ENCODE measurements around the gene CWC22. TPM values are rescaled to one million over a fixed set of nuclear protein-coding genes. Genes with fewer than 3 reads are reported as not detected.

CWC22 gene
- total and polyA plus RNA-seq, 2 of the 13 experiments (the other 11 are each of a cell fraction or from before 2014, with no cell fraction given): 5.7 to 29.2 TPM

DNA sequence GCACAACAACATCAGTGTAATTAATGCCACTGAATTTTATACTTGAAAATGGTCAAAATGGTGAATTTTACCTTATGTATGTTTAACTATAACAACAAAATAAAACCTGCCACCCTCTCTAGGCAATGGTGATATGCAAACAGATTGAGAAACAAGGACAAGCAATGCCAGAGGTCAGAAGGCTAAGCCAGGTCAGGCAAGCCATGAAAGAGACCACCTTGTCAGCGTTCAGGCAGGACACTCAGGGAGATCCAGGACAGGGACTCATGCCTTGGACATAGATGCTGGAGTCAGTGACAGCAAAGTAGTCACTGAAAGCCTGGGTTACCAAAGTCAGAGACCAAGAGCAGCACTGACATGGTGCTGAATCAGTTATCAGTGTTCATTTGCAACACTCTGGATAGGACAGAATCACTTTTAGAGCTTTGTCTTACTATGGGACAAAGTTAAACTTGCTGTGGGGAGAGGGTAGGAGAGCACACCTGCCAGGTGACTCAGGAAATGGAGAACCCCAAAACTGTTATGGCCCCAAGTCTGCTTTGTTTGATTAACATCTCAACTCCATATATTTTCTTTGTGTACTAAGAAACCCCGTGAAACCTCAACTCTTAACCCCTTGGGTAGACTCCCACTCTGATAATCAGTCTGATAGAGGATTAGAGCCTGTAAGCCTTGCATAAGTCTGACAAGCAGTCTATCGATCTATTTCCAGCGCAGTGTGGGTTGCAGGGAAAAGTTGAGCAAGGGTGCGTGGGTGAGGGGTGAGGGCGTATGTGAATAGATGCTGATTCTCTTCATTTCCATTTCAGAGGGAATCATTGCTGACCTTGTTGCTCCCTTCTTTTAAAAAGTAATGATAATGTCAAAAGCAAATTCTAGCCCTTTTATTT, 97.0 kb downstream of the CWC22 start:
- BruUV-seq (replicated peaks): no TSS peak
- TF ChIP-seq PTBP1 (IDR thresholded peaks at IDR 0.05; ENCODE audit: low read depth, low read length, poor library complexity, severe bottlenecking) (no peak), ZNF703 (CRISPR knock-in tag; IDR thresholded peaks at IDR 0.05; ENCODE audit: borderline replicate concordance) (no peak), STAG1 (CRISPR knock-in tag; IDR thresholded peaks at IDR 0.05) (no peak), CEBPB (IDR thresholded peaks at IDR 0.05; ENCODE audit: borderline replicate concordance, low read depth, low read length) (peak; percentile 47; the same call in 1 of the 2 replicates)
- TF ChIP-seq, protein P1, sequence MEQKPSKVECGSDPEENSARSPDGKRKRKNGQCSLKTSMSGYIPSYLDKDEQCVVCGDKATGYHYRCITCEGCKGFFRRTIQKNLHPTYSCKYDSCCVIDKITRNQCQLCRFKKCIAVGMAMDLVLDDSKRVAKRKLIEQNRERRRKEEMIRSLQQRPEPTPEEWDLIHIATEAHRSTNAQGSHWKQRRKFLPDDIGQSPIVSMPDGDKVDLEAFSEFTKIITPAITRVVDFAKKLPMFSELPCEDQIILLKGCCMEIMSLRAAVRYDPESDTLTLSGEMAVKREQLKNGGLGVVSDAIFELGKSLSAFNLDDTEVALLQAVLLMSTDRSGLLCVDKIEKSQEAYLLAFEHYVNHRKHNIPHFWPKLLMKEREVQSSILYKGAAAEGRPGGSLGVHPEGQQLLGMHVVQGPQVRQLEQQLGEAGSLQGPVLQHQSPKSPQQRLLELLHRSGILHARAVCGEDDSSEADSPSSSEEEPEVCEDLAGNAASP (CRISPR knock-in tag; IDR thresholded peaks at IDR 0.05; ENCODE audit: borderline replicate concordance): 0 out of 2 replicates have a peak, but pooled peaks have one; percentile 11
- TF ChIP-seq, protein P2, sequence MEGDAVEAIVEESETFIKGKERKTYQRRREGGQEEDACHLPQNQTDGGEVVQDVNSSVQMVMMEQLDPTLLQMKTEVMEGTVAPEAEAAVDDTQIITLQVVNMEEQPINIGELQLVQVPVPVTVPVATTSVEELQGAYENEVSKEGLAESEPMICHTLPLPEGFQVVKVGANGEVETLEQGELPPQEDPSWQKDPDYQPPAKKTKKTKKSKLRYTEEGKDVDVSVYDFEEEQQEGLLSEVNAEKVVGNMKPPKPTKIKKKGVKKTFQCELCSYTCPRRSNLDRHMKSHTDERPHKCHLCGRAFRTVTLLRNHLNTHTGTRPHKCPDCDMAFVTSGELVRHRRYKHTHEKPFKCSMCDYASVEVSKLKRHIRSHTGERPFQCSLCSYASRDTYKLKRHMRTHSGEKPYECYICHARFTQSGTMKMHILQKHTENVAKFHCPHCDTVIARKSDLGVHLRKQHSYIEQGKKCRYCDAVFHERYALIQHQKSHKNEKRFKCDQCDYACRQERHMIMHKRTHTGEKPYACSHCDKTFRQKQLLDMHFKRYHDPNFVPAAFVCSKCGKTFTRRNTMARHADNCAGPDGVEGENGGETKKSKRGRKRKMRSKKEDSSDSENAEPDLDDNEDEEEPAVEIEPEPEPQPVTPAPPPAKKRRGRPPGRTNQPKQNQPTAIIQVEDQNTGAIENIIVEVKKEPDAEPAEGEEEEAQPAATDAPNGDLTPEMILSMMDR (CRISPR knock-in tag; IDR thresholded peaks at IDR 0.05): no peak
- no peak for FAIRE-seq
- POLR2A ChIA-PET: no interaction called here
- no peak overlapping the region for H2AFZ ChIP-seq (ENCODE audit: low read length)
- intact Hi-C loops (cut with micrococcal nuclease; ENCODE audit: unreplicated experiment) (no loop called here), in situ Hi-C loops (cut with HindIII; ENCODE audit: extremely low pct_ligation_motif_present, low pct_unique_long_range_greater_than_20kb) (no loop called here)
- WGBS (ENCODE audit: low lambda C conversion rate): 22% methylated on average over 6 of the region's 6 CpGs
- H3K4me1 ChIP-seq (ENCODE audit: insufficient read depth, low read length): peaks cover 16% of the 10 kb centered on the region; the same call in 1 of the 2 replicates
- H4K20me1 ChIP-seq (ENCODE audit: insufficient read depth, low read length): no peaks in the 10 kb centered on the region
- H3K27ac ChIP-seq (ENCODE audit: extremely low read length, insufficient read depth, low read length): no peak overlapping the region
- ATAC-seq: peak; percentile 77
- no peaks in the 10 kb centered on the region for H3K27me3 ChIP-seq (ENCODE audit: control insufficient read depth in 1 of 2, insufficient read depth in 2 of 2, low read length in 2 of 2)
- no peaks in the 10 kb centered on the region for H3K79me2 ChIP-seq (ENCODE audit: insufficient read depth, low read length)
- DNase-seq (ENCODE audit: low spot score): no peak
- H3K4me3 ChIP-seq (replicated peaks in 1 of 3; ENCODE audit: insufficient read depth in 1 of 3, low read depth in 2 of 3, low read length in 3 of 3): no peak overlapping the region
- CTCF ChIA-PET (ENCODE audit: low intra/inter-chr PET ratio, low total read pairs): no interaction called here
- no peaks in the 10 kb centered on the region for H3K9me3 ChIP-seq (ENCODE audit: low read length)
- H3K4me2 ChIP-seq (ENCODE audit: low read depth, low read length): no peak overlapping the region
- H3K9ac ChIP-seq (ENCODE audit: insufficient read depth, low read depth, low read length): no peak overlapping the region
- H3K36me3 ChIP-seq (replicated peaks in 1 of 2; ENCODE audit: control insufficient read depth in 1 of 2, insufficient read depth in 2 of 2, low read length in 2 of 2): no peaks in the 10 kb centered on the region
